SK-N-MC (cell line): Measurements from ENCODE around the gene REC114.

Experiments
- EZH2 ChIP-seq: fragments of 200-600 bp; sonication (generic); IDR thresholded peaks from one replicate; pipeline ENCODE4 v1.6.1; 2017; ENCODE audit warnings: antibody characterized with exemption
- POLR2AphosphoS5 ChIP-seq: IDR thresholded peaks from 2 replicates; pipeline ENCODE4 v1.6.1; 2012; ENCODE audit warnings: mild to moderate bottlenecking, low read depth, low read length, borderline replicate concordance

DNA sequence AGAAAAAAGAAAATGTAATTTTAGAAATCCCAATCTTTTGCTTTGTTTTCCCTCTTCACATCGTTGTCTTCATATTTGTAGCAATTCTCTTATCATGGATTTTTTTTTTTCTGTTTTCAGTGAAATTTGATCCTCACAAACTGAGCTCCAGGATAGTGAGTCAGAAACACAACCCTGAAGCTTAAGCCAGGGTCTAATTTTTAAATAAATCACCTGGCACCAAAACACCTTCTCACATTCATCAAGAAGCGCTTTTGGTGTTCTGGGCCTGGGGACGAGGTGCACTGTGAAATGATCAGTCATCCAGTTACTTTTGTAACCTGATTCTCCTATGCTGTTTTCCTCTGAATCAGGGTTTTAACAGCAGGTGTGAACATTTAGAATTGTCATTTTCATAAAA, 87.7 kb downstream of the REC114 start:
- TF ChIP-seq EZH2 (no peak), POLR2AphosphoS5 (no peak)
